GM10248 (cell line): Measurements from ENCODE around the gene GDF9.
A peak's percentile ranks its signal among the peaks of the same experiment; 100 is the strongest.

Experiments used
- CTCF ChIA-PET: fragments of 300-600 bp; sonication (Branson Sonifier 250); formaldehyde crosslinking; extraction: SDS; loops from one replicate; lab custom pipeline; 2021; ENCODE audit warnings: antibody characterized with exemption; lab: Yijun Ruan, JAX
- POLR2A ChIA-PET: fragments of 350-650 bp; sonication (Branson Sonifier 250); formaldehyde crosslinking; extraction: SDS; loops from one replicate; lab custom pipeline; 2020; ENCODE audit warnings: antibody characterized with exemption; lab: Yijun Ruan, JAX
- DNase-seq: peaks from one replicate; pipeline ENCODE4 v3.0.0; 2012; ENCODE audit errors: extremely low spot score
- TF ChIP-seq, protein P1 (sequence below): IDR thresholded peaks from 2 replicates; pipeline ENCODE4 v1.5.1; 2012; ENCODE audit warnings: mild to moderate bottlenecking, low read depth; ENCODE audit errors: extremely low read depth, missing control alignments, control extremely low read depth

Gene GDF9

DNA sequence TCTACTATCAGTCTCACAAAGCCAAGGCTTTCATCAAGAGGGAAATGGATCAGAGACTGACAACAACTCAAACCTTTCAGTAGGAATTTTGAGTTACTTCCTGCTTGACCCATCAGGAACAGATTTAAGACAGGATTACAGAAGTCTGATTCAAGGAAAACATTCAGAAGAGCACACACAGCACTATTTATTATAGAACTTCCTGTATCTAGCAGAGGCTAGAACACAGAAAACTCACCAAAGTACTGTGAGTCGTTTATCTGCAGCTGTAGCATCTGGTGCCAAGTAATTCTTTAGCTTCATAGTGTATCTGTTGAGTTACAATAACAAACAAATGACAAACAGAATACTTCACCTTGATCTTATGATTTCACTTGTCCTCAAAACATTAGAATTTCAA, 21.0 kb upstream of the GDF9 start:
- ChIA-PET CTCF (interaction anchor here (1.0 to 4.9 kb wide), 4 partner anchors 9 to 16 kb away, joined by 3 to 72 read pairs (median 4); partner anchors contain the start of gene LEAP2), POLR2A (no interaction called here)
- no peak for DNase-seq
- TF ChIP-seq, protein P1, sequence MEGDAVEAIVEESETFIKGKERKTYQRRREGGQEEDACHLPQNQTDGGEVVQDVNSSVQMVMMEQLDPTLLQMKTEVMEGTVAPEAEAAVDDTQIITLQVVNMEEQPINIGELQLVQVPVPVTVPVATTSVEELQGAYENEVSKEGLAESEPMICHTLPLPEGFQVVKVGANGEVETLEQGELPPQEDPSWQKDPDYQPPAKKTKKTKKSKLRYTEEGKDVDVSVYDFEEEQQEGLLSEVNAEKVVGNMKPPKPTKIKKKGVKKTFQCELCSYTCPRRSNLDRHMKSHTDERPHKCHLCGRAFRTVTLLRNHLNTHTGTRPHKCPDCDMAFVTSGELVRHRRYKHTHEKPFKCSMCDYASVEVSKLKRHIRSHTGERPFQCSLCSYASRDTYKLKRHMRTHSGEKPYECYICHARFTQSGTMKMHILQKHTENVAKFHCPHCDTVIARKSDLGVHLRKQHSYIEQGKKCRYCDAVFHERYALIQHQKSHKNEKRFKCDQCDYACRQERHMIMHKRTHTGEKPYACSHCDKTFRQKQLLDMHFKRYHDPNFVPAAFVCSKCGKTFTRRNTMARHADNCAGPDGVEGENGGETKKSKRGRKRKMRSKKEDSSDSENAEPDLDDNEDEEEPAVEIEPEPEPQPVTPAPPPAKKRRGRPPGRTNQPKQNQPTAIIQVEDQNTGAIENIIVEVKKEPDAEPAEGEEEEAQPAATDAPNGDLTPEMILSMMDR: no peak

GRCh38 chr5:132886064-132886823, 20.0 kb upstream of the GDF9 start:
- POLR2A ChIA-PET: no interaction called here
- TF ChIP-seq, protein P1: no peak
- no peak for DNase-seq
- CTCF ChIA-PET: interaction anchor here (1.2 to 4.9 kb wide), 3 partner anchors 10 to 22 kb away, joined by 3 to 72 read pairs (median 4); partner anchors contain the start of gene LEAP2

- TF ChIP-seq, protein P1: no peak
- ChIA-PET CTCF (interaction anchor here (1.3 to 4.9 kb wide), 13 partner anchors 13 to 383 kb away, joined by 3 to 72 read pairs (median 7); partner anchors contain the start of genes LEAP2 and SHROOM1), POLR2A (no interaction called here)
- DNase-seq: no peak
These were observed 18.3 kb upstream of the GDF9 start for GRCh38 chr5:132884548-132884947.

DNA sequence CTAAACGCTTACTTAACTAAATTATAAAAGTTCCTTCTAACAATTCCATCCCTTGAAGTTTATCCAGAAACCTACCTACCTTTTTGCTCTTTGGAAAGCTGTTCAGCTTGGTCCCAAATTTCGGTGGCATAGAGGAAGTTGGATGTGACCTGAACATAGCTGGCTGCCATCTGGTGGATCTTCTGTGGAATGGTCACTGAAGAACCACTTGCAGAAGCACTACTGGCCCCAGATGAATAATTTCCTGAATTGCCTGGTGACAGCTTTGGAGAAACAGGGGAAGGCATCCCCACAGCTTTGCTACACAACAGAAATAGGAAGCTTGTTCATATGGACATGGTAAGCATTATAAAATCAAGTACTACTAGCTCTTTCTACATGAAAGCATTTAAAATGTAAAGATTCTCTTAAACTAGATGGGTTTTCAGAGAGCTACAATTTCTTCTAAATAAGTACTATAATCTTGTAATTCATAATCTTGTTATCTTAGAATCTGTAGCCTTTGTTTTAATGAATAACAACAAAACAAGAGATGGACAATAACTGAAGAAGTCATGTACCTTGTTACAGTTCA, 17.1 kb upstream of the GDF9 start:
- CTCF ChIA-PET: interaction anchor here (0.7 to 4.9 kb wide), 32 partner anchors 9 to 496 kb away, joined by 3 to 72 read pairs (median 4); partner anchors contain the start of genes GDF9, LEAP2, SHROOM1 and UQCRQ
- DNase-seq: peak; percentile 39
- POLR2A ChIA-PET: interaction anchor here (0.5 to 0.6 kb wide), 2 partner anchors 124 to 195 kb away, joined by 4 to 8 read pairs; no protein-coding TSS in a partner anchor
- TF ChIP-seq, protein P1: peak; percentile 60

- TF ChIP-seq, protein P1: no peak
- DNase-seq: no peak
- POLR2A ChIA-PET: no interaction called here
- CTCF ChIA-PET: interaction anchor here (0.8 to 2.6 kb wide), 5 partner anchors 10 to 37 kb away, joined by 3 to 9 read pairs (median 3); partner anchors contain the start of genes GDF9 and UQCRQ
These were observed 11.7 kb upstream of the GDF9 start for GRCh38 chr5:132877938-132878337.

DNA sequence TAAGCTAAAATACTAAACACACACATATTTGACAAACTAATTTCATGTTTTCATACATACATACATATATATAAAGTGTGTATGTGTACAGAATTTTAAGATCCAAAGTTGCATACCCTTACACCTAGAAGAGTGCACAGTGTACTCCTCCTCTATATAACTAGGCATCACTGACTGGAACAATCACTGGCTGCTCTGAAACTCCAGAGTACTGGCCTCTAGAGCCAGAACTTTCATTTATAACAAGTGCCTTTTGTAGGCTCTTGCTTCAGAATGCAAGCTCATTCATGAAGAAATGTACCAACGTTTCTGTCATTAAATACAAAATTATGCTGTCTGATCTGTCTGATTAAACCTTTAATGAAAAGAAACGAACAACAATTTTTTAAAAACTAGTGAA, 11.2 kb upstream of the GDF9 start:
- CTCF ChIA-PET: interaction anchor here (0.6 to 2.6 kb wide), 9 partner anchors 9 to 47 kb away, joined by 3 to 9 read pairs (median 4); partner anchors contain the start of genes GDF9, SHROOM1 and UQCRQ
- POLR2A ChIA-PET: no interaction called here
- TF ChIP-seq, protein P1: no peak
- DNase-seq: no peak
